Measurements from ENCODE around the gene GREB1. TPM values are rescaled to one million over a fixed set of nuclear protein-coding genes. Genes with fewer than 3 reads are reported as not detected.

Gene GREB1
- polyA plus RNA-seq, 1 of the 3 experiments (the other 2 are of a cell fraction): 2.9 TPM

DNA sequence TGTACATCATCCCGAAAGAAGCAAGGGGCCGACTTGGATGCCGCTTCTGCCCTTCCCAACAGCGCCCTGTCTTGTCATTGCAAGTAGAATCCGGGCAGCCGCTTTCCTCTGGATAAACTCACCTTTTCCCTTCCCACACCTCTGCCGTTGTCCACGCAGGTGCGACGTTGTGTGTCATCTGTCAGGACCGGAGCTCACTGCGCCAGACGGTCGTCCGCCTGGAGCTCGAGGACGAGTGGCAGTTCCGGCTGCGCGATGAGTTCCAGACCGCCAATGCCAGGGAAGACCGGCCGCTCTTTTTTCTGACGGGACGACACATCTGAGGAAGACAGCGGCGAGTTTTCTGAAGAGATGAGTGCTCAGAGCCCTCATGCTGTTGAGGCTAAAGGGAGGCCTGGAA, 106.3 kb downstream of the GREB1 start (continued):
- TF ChIP-seq, protein P1, sequence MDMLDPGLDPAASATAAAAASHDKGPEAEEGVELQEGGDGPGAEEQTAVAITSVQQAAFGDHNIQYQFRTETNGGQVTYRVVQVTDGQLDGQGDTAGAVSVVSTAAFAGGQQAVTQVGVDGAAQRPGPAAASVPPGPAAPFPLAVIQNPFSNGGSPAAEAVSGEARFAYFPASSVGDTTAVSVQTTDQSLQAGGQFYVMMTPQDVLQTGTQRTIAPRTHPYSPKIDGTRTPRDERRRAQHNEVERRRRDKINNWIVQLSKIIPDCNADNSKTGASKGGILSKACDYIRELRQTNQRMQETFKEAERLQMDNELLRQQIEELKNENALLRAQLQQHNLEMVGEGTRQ (IDR thresholded peaks at IDR 0.05; ENCODE audit: borderline replicate concordance, low read depth, low read length): no peak
- TF ChIP-seq TEAD4 (IDR thresholded peaks at IDR 0.05; ENCODE audit: borderline replicate concordance, insufficient read depth) (no peak), CHD2 (IDR thresholded peaks at IDR 0.05; ENCODE audit: low read length, partially characterized antibody) (no peak)

DNA sequence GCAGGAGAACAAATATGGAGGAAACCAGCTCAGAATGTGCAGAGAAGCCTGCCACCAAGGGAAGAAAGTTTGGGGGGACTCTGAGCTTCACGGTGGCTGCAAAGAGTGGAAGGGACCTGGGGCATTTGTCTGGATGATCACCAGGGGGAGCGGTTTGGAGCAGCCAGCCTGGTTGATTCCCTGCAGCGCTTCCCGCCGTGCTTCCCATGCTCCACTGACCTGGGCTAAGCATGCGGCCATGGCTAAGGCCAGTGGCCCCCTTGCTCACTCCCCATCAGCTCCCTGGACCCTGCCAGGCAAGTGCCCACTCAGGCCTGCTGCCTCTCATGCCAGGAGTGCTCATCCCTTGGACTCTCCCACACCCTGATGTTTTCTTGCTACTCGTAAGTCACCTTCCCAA, 109.1 kb downstream of the GREB1 start:
- H3K4me1 ChIP-seq (ENCODE audit: control insufficient read depth in 1 of 2, insufficient read depth in 2 of 2, low read depth in 1 of 2, low read length in 1 of 2): no peaks in the 10 kb centered on the region; a peak in 1 of 4 replicates
- no peaks in the 10 kb centered on the region for H3K9me2 ChIP-seq
- H3K27me3 ChIP-seq (ENCODE audit: insufficient read depth): no peaks in the 10 kb centered on the region
- DNase-seq: no peak
- 75% methylated on average over 7 of the region's 7 CpGs for WGBS (ENCODE audit: low lambda C conversion rate)
- no peaks in the 10 kb centered on the region for H3F3A ChIP-seq (replicated peaks; ENCODE audit: insufficient read depth)
- no peak overlapping the region for H3K4me2 ChIP-seq
- H4K20me1 ChIP-seq (ENCODE audit: insufficient read depth): no peaks in the 10 kb centered on the region
- H2AFZ ChIP-seq (ENCODE audit: low read depth): no peak overlapping the region
- no peak overlapping the region for H3K27ac ChIP-seq (ENCODE audit: low read depth in 2 of 2, low read length in 1 of 2)
- TF ChIP-seq FOXJ3 (CRISPR knock-in tag; IDR thresholded peaks at IDR 0.05) (no peak), RCOR1 (IDR thresholded peaks at IDR 0.05; ENCODE audit: low read length) (no peak), SMC3 (IDR thresholded peaks at IDR 0.05; ENCODE audit: low read depth, low read length) (no peak), TCF12 (IDR thresholded peaks at IDR 0.05) (no peak), RXRA (IDR thresholded peaks at IDR 0.05; ENCODE audit: borderline replicate concordance, low read depth) (no peak), GABPA (IDR thresholded peaks at IDR 0.05; ENCODE audit: low read depth) (no peak), YY1 (IDR thresholded peaks at IDR 0.05; ENCODE audit: low read depth) (no peak), NFIC (IDR thresholded peaks at IDR 0.05; ENCODE audit: borderline replicate concordance) (no peak), TAF1 (IDR thresholded peaks at IDR 0.05; ENCODE audit: borderline replicate concordance, low read depth, low read length) (no peak), EP300 (IDR thresholded peaks at IDR 0.05; ENCODE audit: borderline replicate concordance in 1 of 2, low read depth in 1 of 2, low read length in 1 of 2) (no peak), CHD2 (IDR thresholded peaks at IDR 0.05; ENCODE audit: low read length, partially characterized antibody) (no peak), EZH2phosphoT487 (IDR thresholded peaks at IDR 0.05; ENCODE audit: borderline replicate concordance, low read depth) (no peak), MEF2A (IDR thresholded peaks at IDR 0.05; ENCODE audit: borderline replicate concordance, low read depth) (no peak), FOSL2 (IDR thresholded peaks at IDR 0.05; ENCODE audit: borderline replicate concordance, low read depth) (no peak)
- TF ChIP-seq, protein P2, sequence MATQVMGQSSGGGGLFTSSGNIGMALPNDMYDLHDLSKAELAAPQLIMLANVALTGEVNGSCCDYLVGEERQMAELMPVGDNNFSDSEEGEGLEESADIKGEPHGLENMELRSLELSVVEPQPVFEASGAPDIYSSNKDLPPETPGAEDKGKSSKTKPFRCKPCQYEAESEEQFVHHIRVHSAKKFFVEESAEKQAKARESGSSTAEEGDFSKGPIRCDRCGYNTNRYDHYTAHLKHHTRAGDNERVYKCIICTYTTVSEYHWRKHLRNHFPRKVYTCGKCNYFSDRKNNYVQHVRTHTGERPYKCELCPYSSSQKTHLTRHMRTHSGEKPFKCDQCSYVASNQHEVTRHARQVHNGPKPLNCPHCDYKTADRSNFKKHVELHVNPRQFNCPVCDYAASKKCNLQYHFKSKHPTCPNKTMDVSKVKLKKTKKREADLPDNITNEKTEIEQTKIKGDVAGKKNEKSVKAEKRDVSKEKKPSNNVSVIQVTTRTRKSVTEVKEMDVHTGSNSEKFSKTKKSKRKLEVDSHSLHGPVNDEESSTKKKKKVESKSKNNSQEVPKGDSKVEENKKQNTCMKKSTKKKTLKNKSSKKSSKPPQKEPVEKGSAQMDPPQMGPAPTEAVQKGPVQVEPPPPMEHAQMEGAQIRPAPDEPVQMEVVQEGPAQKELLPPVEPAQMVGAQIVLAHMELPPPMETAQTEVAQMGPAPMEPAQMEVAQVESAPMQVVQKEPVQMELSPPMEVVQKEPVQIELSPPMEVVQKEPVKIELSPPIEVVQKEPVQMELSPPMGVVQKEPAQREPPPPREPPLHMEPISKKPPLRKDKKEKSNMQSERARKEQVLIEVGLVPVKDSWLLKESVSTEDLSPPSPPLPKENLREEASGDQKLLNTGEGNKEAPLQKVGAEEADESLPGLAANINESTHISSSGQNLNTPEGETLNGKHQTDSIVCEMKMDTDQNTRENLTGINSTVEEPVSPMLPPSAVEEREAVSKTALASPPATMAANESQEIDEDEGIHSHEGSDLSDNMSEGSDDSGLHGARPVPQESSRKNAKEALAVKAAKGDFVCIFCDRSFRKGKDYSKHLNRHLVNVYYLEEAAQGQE (IDR thresholded peaks at IDR 0.05; ENCODE audit: low read depth, low read length): no peak
- peaks cover 0 to 13% of the 10 kb centered on the region in 2 experiments for H3K36me3 ChIP-seq (replicated peaks in 1 of 2; ENCODE audit: control insufficient read depth in 1 of 2, insufficient read depth in 2 of 2, low read length in 1 of 2)
- no peaks in the 10 kb centered on the region for H3K9me3 ChIP-seq
- ChIA-PET CTCF (interaction anchor here (1.9 kb wide), 1 partner anchor 12 kb away, joined by 7 read pairs; no protein-coding TSS in a partner anchor), POLR2A (no interaction called here)
- no peaks in the 10 kb centered on the region for H3K79me2 ChIP-seq (ENCODE audit: insufficient read depth)
- no peak overlapping the region for H3K4me3 ChIP-seq (ENCODE audit: low read depth in 2 of 2, low read length in 1 of 2)
- H3K9ac ChIP-seq: no peak overlapping the region
